Measurements from ENCODE around the gene C3.
"Not testable (repeated sequence)": the region's sequence is repeated elsewhere in the genome, so short reads cannot be mapped to it uniquely, and the experiment has no call there.

C3 gene

GRCh38 chr19:6720369-6721137, at the start of gene C3:
Gene C3 (minus strand): TSS chr19:6720650. CDS start chr19:6720589, 61 bp downstream.
- DNase-seq = no peak

GRCh38 chr19:6769006-6769619, 48.7 kb upstream of the C3 start:
- DNase-seq = no peak

DNA sequence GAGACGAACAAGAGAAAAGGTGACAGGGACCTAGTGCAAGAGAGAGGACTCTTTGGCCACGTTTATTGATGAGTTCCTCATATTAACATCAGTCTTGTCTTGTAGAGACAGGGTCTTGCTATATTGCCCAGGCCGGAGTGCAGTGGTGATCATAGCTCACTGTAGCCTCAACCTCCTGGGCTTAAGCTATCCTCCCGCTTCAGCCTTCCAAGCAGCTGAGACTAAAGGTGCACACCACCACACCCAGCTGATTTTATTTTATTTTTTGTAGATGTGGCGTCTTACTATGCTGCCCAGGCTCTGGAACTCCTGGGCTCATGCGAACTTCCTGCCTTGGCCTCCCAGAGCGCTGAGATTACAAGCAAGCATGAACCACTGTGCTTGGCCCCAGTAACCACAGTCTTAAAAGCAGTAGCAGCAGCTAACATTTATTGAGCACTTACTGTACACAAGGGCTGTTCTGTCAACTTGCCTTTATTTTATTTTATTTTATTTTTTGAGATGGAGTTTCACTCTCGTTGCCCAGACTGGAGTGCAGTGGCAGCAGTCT, 47.9 kb upstream of the C3 start:
- DNase-seq = no peak

DNA sequence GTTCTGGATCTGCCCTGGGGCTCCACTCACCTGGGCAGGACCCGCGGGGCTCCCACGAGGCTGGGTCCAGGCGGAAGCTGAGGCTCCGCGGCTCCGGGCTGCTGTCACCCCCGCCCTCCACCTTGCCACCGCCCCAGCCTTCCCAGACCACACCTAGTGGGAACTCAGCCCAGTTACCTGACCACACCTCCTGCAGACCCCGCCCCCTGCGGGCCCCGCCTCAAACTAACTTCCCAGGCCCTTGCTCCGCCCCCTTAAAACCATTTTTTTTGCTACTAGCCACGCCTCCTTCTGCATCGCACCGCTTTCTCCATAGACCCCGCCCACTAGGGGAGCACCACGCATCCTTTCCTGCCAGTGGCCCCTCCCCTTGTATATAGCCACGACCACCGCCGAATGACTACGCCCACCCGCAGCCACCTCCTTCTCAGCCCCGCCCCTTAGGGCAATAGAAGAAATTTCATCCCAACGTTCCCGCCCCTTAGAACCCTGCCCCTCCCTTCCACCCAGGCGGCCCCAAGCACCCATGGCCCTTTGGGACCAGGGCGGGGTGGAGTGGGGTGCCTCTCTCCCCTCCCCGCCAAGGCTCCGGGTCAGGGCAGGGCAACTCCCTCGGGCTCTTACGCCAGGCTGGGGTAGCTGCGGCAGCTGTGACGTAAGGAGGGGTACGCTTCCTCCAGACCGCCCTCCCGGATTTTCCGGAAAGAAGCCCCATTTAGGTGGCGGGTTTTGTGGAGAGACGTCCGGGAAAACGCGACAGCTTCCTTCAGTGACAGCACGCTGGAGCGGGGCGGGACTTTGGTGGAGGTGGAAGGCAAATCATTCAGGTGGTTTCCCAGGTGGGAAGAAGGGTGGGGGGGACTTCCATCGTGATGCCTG, 47.1 kb upstream of the C3 start, which contains the start of gene SH2D3A:
TSS of gene SH2D3A (minus strand) at position 79 of the 879 bp plus-strand sequence. CDS start 3,687 bp downstream, outside the sequence.
- DNase-seq = peak; percentile 93

DNA sequence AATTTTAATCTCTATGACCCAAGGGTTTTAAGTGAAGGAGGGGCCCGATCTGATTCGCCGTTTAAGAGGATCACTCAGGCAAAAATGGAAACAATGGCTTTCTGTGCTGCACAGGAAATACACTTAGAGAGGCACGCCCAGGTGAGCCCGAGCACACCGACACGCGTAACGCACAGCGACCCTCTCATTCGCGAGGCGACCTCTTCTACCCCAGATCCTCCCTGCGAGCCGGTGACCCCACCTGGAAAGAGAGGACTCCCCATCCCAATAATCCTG, 46.6 kb upstream of the C3 start:
- peak; percentile 67 for DNase-seq

- no peak for DNase-seq
Measured at GRCh38 chr19:6766357-6767080, 46.1 kb upstream of the C3 start.

GRCh38 chr19:6765738-6766356, 45.4 kb upstream of the C3 start:
- peak; percentile 50 for DNase-seq

DNA sequence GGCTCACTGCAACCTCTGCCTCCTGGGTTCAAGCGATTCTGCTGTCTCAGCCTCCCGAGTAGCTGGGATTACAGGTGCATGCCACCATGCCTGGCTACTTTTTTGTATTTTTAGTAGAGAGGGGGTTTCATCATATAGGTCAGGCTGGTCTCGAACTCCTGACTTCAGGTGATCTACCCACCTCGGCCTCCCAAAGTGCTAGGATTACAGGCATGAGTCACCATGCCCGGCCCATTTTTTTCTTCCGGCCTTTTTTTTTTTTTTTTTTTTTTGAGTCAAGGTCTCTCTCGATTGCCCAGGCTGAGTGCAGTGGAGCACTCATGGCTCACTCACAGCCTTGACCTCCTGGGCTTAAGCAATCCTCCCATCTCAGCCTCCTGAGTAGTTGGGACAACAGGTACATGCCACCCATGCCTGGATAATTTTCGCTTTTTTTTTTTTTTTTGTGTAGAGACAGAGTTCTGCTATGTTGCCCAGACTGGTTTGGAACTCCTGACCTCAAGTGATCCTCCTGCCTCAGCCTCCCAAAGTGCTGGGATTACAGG, 41.9 kb upstream of the C3 start:
- not testable (repeated sequence) for DNase-seq

DNA sequence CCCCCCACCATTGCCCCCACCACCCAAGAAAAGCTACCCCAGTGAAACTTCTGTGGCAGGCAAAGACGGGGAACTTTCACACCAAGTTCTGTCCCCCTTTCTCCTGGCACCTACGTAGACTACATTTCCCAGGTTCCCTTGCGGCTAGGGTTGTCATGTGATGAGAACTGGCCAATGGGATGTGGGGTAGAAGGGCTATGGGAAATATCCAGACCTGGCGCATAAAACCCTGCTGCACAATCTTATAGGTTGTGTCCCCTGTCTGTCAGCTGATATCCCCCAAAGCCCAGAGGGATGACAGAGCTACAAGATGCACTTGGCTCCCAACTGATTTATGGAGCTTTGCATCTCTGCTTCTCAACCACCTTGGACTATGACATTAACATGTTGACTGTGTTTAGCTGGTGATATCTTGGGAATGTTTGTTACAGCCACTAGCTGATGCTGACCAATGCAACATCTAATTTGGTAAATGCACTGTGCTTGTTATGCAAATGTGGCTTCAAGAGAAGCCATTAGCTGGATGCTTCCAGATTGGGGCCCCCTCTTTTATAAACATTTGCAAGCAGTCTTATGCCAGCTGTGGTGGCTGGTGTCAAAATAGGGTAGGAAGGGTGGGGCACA, 40.7 kb upstream of the C3 start:
- DNase-seq = no peak

DNA sequence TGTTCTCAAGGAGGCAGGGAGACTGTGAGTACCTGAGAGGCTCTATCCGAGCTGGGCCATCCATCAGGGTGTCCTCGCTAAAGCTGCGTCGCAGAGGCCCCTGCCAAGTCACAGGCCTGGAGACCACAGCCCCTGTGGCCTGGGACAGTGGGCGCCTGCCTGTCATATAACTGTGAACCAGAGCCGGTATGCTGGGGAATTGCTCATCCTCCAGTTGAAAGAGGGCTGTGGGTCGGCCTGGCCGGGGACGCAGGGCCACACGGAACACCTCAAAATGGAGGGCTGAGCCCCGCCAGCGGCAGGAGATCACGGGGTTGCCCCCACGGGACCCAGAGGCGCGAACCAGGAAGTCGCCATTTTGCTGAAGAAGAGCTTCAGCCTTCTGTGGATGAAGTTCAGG, 40.2 kb upstream of the C3 start:
- DNase-seq = no peak

GRCh38 chr19:6754653-6755463, 34.4 kb upstream of the C3 start:
- DNase-seq = no peak

DNA sequence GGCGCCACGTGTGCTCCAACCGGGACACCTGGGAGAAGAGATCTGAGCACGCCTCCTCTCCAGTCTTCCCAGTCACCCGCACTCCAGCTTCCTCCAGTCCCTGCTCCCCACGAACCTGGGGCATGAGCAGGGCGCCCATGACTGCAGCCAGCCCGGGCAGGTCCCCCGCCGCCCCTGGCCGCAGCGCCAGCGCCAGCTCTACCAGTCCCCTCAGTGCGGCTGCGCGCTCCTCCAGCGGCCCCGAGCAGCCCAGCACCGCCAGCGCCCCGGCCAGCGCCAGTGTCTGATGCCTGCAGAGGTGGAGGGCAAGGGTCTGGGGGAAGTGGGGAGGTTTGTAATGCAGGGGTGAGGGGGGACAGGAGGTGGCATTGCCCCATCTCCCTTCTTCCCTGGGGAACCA, 33.7 kb upstream of the C3 start:
- no peak for DNase-seq

- DNase-seq = no peak
Measured at GRCh38 chr19:6753178-6754031, 33.0 kb upstream of the C3 start.

DNA sequence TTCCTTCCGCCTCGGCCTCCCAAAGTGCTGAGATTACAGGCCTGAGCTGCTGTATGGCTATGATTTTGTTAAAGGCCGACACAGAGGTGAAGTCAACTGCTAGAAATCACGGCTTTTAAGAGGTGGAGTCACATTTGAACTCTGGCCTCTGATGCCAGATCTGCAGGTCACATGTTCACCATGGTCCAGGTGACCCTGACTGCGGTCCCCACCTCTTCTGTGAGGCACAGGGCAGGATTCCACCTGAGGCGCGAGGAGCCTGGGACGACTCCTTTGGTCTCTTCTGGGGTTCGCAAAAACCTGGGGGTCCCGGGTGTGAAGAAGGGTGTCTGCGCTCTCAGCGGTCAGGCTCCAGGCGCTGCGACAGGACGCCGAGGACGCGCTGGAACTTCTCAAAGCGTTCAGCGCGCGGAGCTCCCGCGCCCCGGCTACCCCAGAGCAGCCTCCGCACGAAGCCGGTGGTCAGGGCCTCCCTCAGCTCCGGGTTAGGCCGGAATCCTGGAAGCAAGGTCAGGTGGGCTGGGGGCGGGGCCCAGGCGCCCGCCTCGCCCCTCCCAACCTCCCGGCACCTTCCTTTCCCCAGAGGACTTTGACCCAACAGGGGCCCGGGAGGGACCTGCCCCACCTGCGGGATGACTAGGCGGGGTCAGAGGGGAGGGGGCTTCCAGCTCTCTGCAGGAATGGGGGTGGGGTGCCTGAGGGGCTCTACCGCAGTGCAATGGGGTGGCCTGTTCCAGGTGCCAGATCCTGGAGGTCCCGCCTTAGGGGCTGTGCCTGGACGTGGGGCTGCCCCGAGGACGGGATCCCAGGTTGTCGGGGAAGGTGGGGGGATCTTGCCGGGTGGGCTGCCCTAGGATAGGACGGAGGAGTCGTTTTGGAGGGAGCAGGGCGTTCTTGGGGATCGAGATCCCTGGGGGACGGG, 32.1 kb upstream of the C3 start:
- DNase-seq = no peak

DNA sequence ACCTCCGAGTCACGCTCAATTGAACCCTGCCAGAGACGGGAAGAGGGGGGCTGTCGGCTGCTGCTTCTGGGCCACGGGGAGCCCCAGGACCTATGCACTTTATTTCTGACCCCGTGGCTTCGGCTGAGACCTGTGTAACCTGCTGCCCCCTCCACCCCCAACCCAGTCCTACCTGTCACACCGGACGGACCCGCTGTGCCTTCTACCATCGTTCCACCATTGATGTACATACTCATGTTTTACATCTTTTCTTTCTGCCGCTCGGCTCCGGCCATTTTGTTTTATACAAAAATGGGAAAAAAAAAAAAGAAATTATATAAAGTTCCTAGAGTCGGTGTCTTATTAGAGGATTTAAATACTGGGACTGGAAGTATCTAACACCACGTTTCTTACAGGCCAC, 30.7 kb upstream of the C3 start:
- DNase-seq = no peak

- DNase-seq = no peak
Measured at GRCh38 chr19:6750062-6750461, 29.6 kb upstream of the C3 start.

DNA sequence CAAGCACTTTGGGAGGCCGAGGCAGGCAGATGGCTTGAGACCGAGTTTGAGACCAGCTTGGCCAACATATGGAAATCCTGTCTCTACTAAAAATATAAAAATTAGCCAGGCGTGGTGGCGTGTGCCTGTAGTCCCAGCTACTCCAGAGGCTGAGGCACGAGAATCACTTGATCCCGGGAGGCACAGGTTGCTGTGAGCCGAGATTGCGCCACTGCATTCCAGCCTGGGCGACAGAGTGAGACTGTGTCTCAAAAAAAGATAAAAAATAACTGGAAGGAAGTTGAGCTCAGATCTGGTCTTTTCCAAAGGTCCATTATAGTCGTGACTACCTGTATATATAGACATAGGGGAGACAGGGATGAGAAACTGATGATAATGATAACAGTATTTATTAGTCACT, 28.1 kb upstream of the C3 start:
- not testable (repeated sequence) for DNase-seq

GRCh38 chr19:6745965-6746364, 25.5 kb upstream of the C3 start:
- no peak for DNase-seq
